Naive thymus-derived CD8-positive, alpha-beta T cell (primary cell): ENCODE measurements around the gene DLK1. TPM values are rescaled to one million over a fixed set of nuclear protein-coding genes. Genes with fewer than 3 reads are reported as not detected.

Source experiments
- ATAC-seq, 2 donors: fragments of 150-1000 bp; cut with Tn5 transposase in 1 of 2; sonication (Bioruptor Pico), chemical (Tn5 transposase) in 1 of 2; 1 replicate in 1 of 2; 2 replicates in 1 of 2; pipeline ENCODE4 v1.10.0; 2021; ENCODE audit warnings: mild to moderate bottlenecking in 2 of 2, moderate library complexity in 2 of 2
- POLR2A ChIA-PET: fragments of 350-600 bp; sonication (Branson Sonifier 250); formaldehyde crosslinking; loops from one replicate; lab custom pipeline; 2021; ENCODE audit warnings: antibody characterized with exemption; lab: Charles Lee
- DNase-seq, 10 donors: peaks; one replicate each; pipeline versions ENCODE4 v3.0.0 to v3.0.0-alpha.2; 2020 to 2022
- H3K27ac Mint-ChIP-seq, 10 donors: one replicate each; pipeline ENCODE4 v1.8.0; 2020 to 2022; ENCODE audit warnings: mild to moderate bottlenecking in 10 of 10, mixed read lengths in 10 of 10, moderate library complexity in 4 of 10, inconsistent platforms in 1 of 10
- H3K27me3 Mint-ChIP-seq, 5 donors: one replicate each; pipeline ENCODE4 v1.8.0; 2021 to 2022; ENCODE audit warnings: mixed read lengths in 5 of 5
- H3K36me3 Mint-ChIP-seq, 3 donors: one replicate each; pipeline ENCODE4 v1.8.0; 2020 to 2022; ENCODE audit warnings: mixed read lengths in 3 of 3, mild to moderate bottlenecking in 2 of 3, inconsistent platforms in 1 of 3
- H3K4me1 Mint-ChIP-seq, 4 donors: one replicate each; pipeline ENCODE4 v1.8.0; 2021 to 2022; ENCODE audit warnings: mixed read lengths in 4 of 4
- H3K4me3 Mint-ChIP-seq, 10 donors: one replicate each; pipeline ENCODE4 v1.8.0; 2020 to 2022; ENCODE audit warnings: mild to moderate bottlenecking in 10 of 10, mixed read lengths in 10 of 10, moderate library complexity in 6 of 10, inconsistent platforms in 1 of 10
- H3K9me3 Mint-ChIP-seq, 9 donors: one replicate each; pipeline ENCODE4 v1.8.0; 2020 to 2022; ENCODE audit warnings: mixed read lengths in 9 of 9, mild to moderate bottlenecking in 3 of 9, inconsistent platforms in 1 of 9, moderate library complexity in 1 of 9
- polyA plus RNA-seq, 3 donors: library from polyadenylated mRNA; unstranded; fragments of 300-500 nt; fragmentation: Illumina TruSeq; gene quantifications; one replicate each; pipeline ENCODE4 v1.2.3, GENCODE V29; 2021
- total RNA-seq, 8 experiments: library from RNA in 2 of 8; stranded (reverse) in 2 of 8; gene quantifications; one replicate each; pipeline ENCODE4 v1.2.3 and lab custom pipeline; 2021 to 2026

Gene DLK1
- total and polyA plus RNA-seq, 5 experiments from 2014 or later = not detected

GRCh38 chr14:100746326-100746725, 19.6 kb downstream of the DLK1 start:
- H3K27ac Mint-ChIP-seq = no peak overlapping the region
- DNase-seq (no peak), ATAC-seq (no peak)
- H3K4me3 Mint-ChIP-seq = no peak overlapping the region
- H3K36me3 Mint-ChIP-seq = no peaks in the 10 kb centered on the region
- peaks cover 0 to 10% (median 6%) of the 10 kb centered on the region in 5 donors for H3K27me3 Mint-ChIP-seq
- POLR2A ChIA-PET = no interaction called here
- peaks cover 0 to 3% (median 0%) of the 10 kb centered on the region in 9 donors for H3K9me3 Mint-ChIP-seq
- H3K4me1 Mint-ChIP-seq = no peaks in the 10 kb centered on the region

GRCh38 chr14:100747021-100747586, 20.4 kb downstream of the DLK1 start:
- Mint-ChIP-seq H3K4me1 (no peaks in the 10 kb centered on the region), H3K4me3 (no peak overlapping the region), H3K27me3 (peaks cover 3 to 18% (median 9%) of the 10 kb centered on the region in 5 donors), H3K36me3 (no peaks in the 10 kb centered on the region), H3K27ac (no peak overlapping the region), H3K9me3 (no peaks in the 10 kb centered on the region)
- DNase-seq (no peak), ATAC-seq (no peak)
- POLR2A ChIA-PET = no interaction called here

- Mint-ChIP-seq H3K4me1 (no peaks in the 10 kb centered on the region), H3K4me3 (no peak overlapping the region), H3K27me3 (peaks cover 8 to 24% (median 13%) of the 10 kb centered on the region in 5 donors), H3K27ac (no peak overlapping the region), H3K36me3 (no peaks in the 10 kb centered on the region), H3K9me3 (no peaks in the 10 kb centered on the region)
- DNase-seq (no peak), ATAC-seq (no peak)
- POLR2A ChIA-PET = no interaction called here
Measured at GRCh38 chr14:100747736-100748135, 21.0 kb downstream of the DLK1 start.

GRCh38 chr14:100748403-100748802, 21.7 kb downstream of the DLK1 start:
- Mint-ChIP-seq H3K27ac (no peak overlapping the region), H3K9me3 (no peaks in the 10 kb centered on the region), H3K27me3 (peaks cover 9 to 31% (median 14%) of the 10 kb centered on the region in 5 donors), H3K4me1 (no peaks in the 10 kb centered on the region), H3K36me3 (no peaks in the 10 kb centered on the region), H3K4me3 (no peak overlapping the region)
- POLR2A ChIA-PET = no interaction called here
- DNase-seq (no peak), ATAC-seq (no peak)

- POLR2A ChIA-PET = no interaction called here
- no peaks in the 10 kb centered on the region for H3K36me3 Mint-ChIP-seq
- no peak overlapping the region for H3K4me3 Mint-ChIP-seq
- H3K9me3 Mint-ChIP-seq = no peaks in the 10 kb centered on the region
- H3K4me1 Mint-ChIP-seq = no peaks in the 10 kb centered on the region
- peaks cover 9 to 36% (median 16%) of the 10 kb centered on the region in 5 donors for H3K27me3 Mint-ChIP-seq
- no peak for ATAC-seq
- no peak overlapping the region for H3K27ac Mint-ChIP-seq
- no peak for DNase-seq
Measured at GRCh38 chr14:100748944-100749343, 22.3 kb downstream of the DLK1 start.

- no peaks in the 10 kb centered on the region for H3K4me1 Mint-ChIP-seq
- H3K36me3 Mint-ChIP-seq = no peaks in the 10 kb centered on the region
- peaks cover 0 to 5% (median 0%) of the 10 kb centered on the region in 9 donors for H3K9me3 Mint-ChIP-seq
- H3K27me3 Mint-ChIP-seq = peaks cover 9 to 40% (median 18%) of the 10 kb centered on the region in 5 donors
- no peak overlapping the region for H3K4me3 Mint-ChIP-seq
- DNase-seq (no peak), ATAC-seq (no peak)
- POLR2A ChIA-PET = no interaction called here
- H3K27ac Mint-ChIP-seq = no peak overlapping the region
Measured at GRCh38 chr14:100749967-100750597, 23.4 kb downstream of the DLK1 start.

- peaks cover 0 to 5% (median 0%) of the 10 kb centered on the region in 9 donors for H3K9me3 Mint-ChIP-seq
- no peak for DNase-seq
- no peaks in the 10 kb centered on the region for H3K4me1 Mint-ChIP-seq
- no peak for ATAC-seq
- no peaks in the 10 kb centered on the region for H3K36me3 Mint-ChIP-seq
- no peak overlapping the region for H3K4me3 Mint-ChIP-seq
- H3K27me3 Mint-ChIP-seq = peaks cover 13 to 49% (median 18%) of the 10 kb centered on the region in 5 donors
- no peak overlapping the region for H3K27ac Mint-ChIP-seq
- POLR2A ChIA-PET = no interaction called here
Measured at GRCh38 chr14:100750762-100751699, 24.3 kb downstream of the DLK1 start.

GRCh38 chr14:100754020-100754419, 27.3 kb downstream of the DLK1 start:
- DNase-seq = no peak
- Mint-ChIP-seq H3K27ac (peak overlapping the region in 1 of 10 donors; percentile 35), H3K27me3 (peaks cover 15 to 41% (median 18%) of the 10 kb centered on the region in 5 donors), H3K4me1 (no peaks in the 10 kb centered on the region), H3K4me3 (no peak overlapping the region), H3K9me3 (peaks cover 0 to 5% (median 0%) of the 10 kb centered on the region in 9 donors), H3K36me3 (no peaks in the 10 kb centered on the region)
- ATAC-seq = no peak
- POLR2A ChIA-PET = no interaction called here

GRCh38 chr14:100755649-100756048, 29.0 kb downstream of the DLK1 start:
- no peak for DNase-seq
- Mint-ChIP-seq H3K4me3 (no peak overlapping the region), H3K9me3 (peaks cover 0 to 5% (median 0%) of the 10 kb centered on the region in 9 donors), H3K27ac (no peak overlapping the region), H3K27me3 (peaks cover 13 to 40% (median 18%) of the 10 kb centered on the region in 5 donors), H3K36me3 (no peaks in the 10 kb centered on the region), H3K4me1 (no peaks in the 10 kb centered on the region)
- POLR2A ChIA-PET = no interaction called here
- no peak for ATAC-seq

- H3K27me3 Mint-ChIP-seq = peaks cover 0 to 12% (median 7%) of the 10 kb centered on the region in 5 donors
- H3K4me3 Mint-ChIP-seq = no peak overlapping the region
- DNase-seq = no peak
- H3K36me3 Mint-ChIP-seq = no peaks in the 10 kb centered on the region
- no peak overlapping the region for H3K27ac Mint-ChIP-seq
- H3K4me1 Mint-ChIP-seq = no peaks in the 10 kb centered on the region
- no peak for ATAC-seq
- POLR2A ChIA-PET = interaction anchor here (0.7 kb wide), 1 partner anchor 18 kb away, joined by 3 read pairs; no protein-coding TSS in a partner anchor
- H3K9me3 Mint-ChIP-seq = no peaks in the 10 kb centered on the region
Measured at GRCh38 chr14:100761481-100761880, 34.8 kb downstream of the DLK1 start.

GRCh38 chr14:100762089-100762515, 35.4 kb downstream of the DLK1 start:
- Mint-ChIP-seq H3K4me1 (no peaks in the 10 kb centered on the region), H3K36me3 (no peaks in the 10 kb centered on the region), H3K27ac (no peak overlapping the region), H3K27me3 (peaks cover 0 to 12% (median 7%) of the 10 kb centered on the region in 5 donors), H3K4me3 (no peak overlapping the region), H3K9me3 (no peaks in the 10 kb centered on the region)
- POLR2A ChIA-PET = interaction anchor here (0.7 kb wide), 1 partner anchor 17 kb away, joined by 3 read pairs; no protein-coding TSS in a partner anchor
- no peak for DNase-seq
- no peak for ATAC-seq

GRCh38 chr14:100762901-100763300, 36.2 kb downstream of the DLK1 start:
- H3K27ac Mint-ChIP-seq = no peak overlapping the region
- no peaks in the 10 kb centered on the region for H3K36me3 Mint-ChIP-seq
- DNase-seq = no peak
- peaks cover 0 to 12% (median 9%) of the 10 kb centered on the region in 5 donors for H3K27me3 Mint-ChIP-seq
- POLR2A ChIA-PET = no interaction called here
- H3K4me1 Mint-ChIP-seq = no peaks in the 10 kb centered on the region
- no peak for ATAC-seq
- H3K4me3 Mint-ChIP-seq = no peak overlapping the region
- no peaks in the 10 kb centered on the region for H3K9me3 Mint-ChIP-seq
